Uterus (tissue), 4 donors: ENCODE results near the gene GRIK5. TPM values are rescaled to one million over a fixed set of nuclear protein-coding genes. Genes with fewer than 3 reads are reported as not detected.

Source experiments
- DNase-seq, 2 donors: peaks; one replicate each; pipeline ENCODE4 v3.0.0-alpha.2; 2019 to 2020
- H3K27ac ChIP-seq, 2 donors: fragments of 200-600 bp; sonication (generic); 1 replicate in 1 of 2; 2 replicates in 1 of 2; pipeline ENCODE4 v1.5.1; 2016 to 2018
- H3K27me3 ChIP-seq, 2 donors: fragments of 200-600 bp; sonication (generic); one replicate each; pipeline ENCODE4 v1.5.1; 2018 to 2019; ENCODE audit warnings: control low read depth in 1 of 2
- H3K36me3 ChIP-seq, 2 donors: fragments of 200-600 bp; sonication (generic); one replicate each; pipeline ENCODE4 v1.5.1; 2019; ENCODE audit warnings: control low read depth in 1 of 2
- H3K4me1 ChIP-seq, 2 donors: fragments of 200-600 bp; sonication (generic); one replicate each; pipeline ENCODE4 v1.5.1; 2018 to 2019; ENCODE audit warnings: control low read depth in 1 of 2
- H3K4me3 ChIP-seq, 2 donors: fragments of 200-600 bp; sonication (generic); 1 replicate in 1 of 2; 2 replicates in 1 of 2; pipeline ENCODE4 v1.5.1; 2018 to 2019; ENCODE audit warnings: mild to moderate bottlenecking in 1 of 2
- H3K9me3 ChIP-seq, 2 donors: fragments of 200-600 bp; sonication (generic); one replicate each; pipeline ENCODE4 v1.5.1; 2019; ENCODE audit warnings: control low read depth in 1 of 2
- POLR2A ChIP-seq, 2 donors: fragments of 450-650 bp; IDR thresholded peaks; one replicate each; pipeline ENCODE4 v1.6.1; 2016; ENCODE audit warnings: antibody characterized with exemption in 2 of 2, mild to moderate bottlenecking in 1 of 2, moderate library complexity in 1 of 2
- intact Hi-C: fragments of 100-400 bp; cut with DNase I; formaldehyde crosslinking; loops from one replicate; pipeline ENCODE4 v1.15.1; 2023; ENCODE audit warnings: low total_unique reads
- total RNA-seq, 4 donors: library from RNA; depleted of rRNA in 3 of 4; stranded (reverse); fragments of >200 nt in 3 of 4; gene quantifications; one replicate each; pipeline versions ENCODE4 v1.1.0 to v1.2.4, GENCODE V29; 2014 to 2023
- TF ChIP-seq, protein P1 (sequence below), 4 experiments: fragments of 200-600 bp in 2 of 4; fragments of 450-650 bp in 2 of 4; sonication (generic) in 2 of 4; IDR thresholded peaks; one replicate each; pipeline ENCODE4 v1.5.1; 2016 to 2019; ENCODE audit warnings: antibody characterized with exemption in 4 of 4, mild to moderate bottlenecking in 2 of 4, moderate library complexity in 1 of 4
- donor health status: DM: yes; HTN: yes; CAD: no.

GRIK5 gene
- total RNA-seq, 4 donors from 2014 or later = 5.6 to 17.8 (median 7.0) TPM; not detected in 1

- TF ChIP-seq, protein P1, sequence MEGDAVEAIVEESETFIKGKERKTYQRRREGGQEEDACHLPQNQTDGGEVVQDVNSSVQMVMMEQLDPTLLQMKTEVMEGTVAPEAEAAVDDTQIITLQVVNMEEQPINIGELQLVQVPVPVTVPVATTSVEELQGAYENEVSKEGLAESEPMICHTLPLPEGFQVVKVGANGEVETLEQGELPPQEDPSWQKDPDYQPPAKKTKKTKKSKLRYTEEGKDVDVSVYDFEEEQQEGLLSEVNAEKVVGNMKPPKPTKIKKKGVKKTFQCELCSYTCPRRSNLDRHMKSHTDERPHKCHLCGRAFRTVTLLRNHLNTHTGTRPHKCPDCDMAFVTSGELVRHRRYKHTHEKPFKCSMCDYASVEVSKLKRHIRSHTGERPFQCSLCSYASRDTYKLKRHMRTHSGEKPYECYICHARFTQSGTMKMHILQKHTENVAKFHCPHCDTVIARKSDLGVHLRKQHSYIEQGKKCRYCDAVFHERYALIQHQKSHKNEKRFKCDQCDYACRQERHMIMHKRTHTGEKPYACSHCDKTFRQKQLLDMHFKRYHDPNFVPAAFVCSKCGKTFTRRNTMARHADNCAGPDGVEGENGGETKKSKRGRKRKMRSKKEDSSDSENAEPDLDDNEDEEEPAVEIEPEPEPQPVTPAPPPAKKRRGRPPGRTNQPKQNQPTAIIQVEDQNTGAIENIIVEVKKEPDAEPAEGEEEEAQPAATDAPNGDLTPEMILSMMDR (IDR thresholded peaks at IDR 0.05) = no peak
- TF ChIP-seq POLR2A (IDR thresholded peaks at IDR 0.05) = no peak
- Histone ChIP-seq H3K9me3 (no peaks in the 10 kb centered on the region), H3K36me3 (no peaks in the 10 kb centered on the region), H3K27me3 (no peaks in the 10 kb centered on the region), H3K4me1 (no peaks in the 10 kb centered on the region), H3K4me3 (no peak overlapping the region), H3K27ac (no peak overlapping the region)
- DNase-seq = no peak
- intact Hi-C loops = no loop called here
These were observed 4.5 kb downstream of the GRIK5 start for GRCh38 chr19:42065511-42065910.

- H3K36me3 ChIP-seq = no peaks in the 10 kb centered on the region
- H3K27ac ChIP-seq = no peak overlapping the region
- no peaks in the 10 kb centered on the region for H3K9me3 ChIP-seq
- no peaks in the 10 kb centered on the region for H3K4me1 ChIP-seq
- intact Hi-C loops = no loop called here
- no peak for TF ChIP-seq POLR2A (IDR thresholded peaks at IDR 0.05)
- TF ChIP-seq, protein P1 (IDR thresholded peaks at IDR 0.05) = no peak
- no peak overlapping the region for H3K4me3 ChIP-seq
- DNase-seq = no peak
- H3K27me3 ChIP-seq = no peaks in the 10 kb centered on the region
These were observed 5.0 kb downstream of the GRIK5 start for GRCh38 chr19:42065051-42065450.

DNA sequence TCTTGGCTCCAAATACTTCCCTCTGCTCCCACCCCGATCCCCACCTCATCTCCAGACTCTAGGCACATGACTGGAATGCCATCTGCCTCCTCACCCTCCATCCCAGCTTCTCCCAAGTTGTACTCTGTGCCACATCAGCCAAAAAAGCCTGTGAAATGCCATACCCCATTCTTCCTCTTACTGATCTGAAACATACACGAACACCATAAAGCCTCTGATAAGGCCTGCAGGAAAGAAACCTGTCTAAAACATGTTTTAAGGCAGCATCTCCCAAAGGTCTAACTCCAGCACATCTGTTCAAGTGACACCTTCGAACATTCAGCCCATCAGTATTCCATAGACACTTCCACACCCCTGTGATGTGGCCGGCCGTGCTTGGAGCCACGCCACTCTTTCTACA is 5.6 kb downstream of the GRIK5 start:
- Histone ChIP-seq H3K4me1 (no peaks in the 10 kb centered on the region), H3K27me3 (no peaks in the 10 kb centered on the region), H3K4me3 (no peak overlapping the region), H3K9me3 (no peaks in the 10 kb centered on the region), H3K27ac (no peak overlapping the region), H3K36me3 (no peaks in the 10 kb centered on the region)
- DNase-seq = no peak
- TF ChIP-seq, protein P1 (IDR thresholded peaks at IDR 0.05) = no peak
- TF ChIP-seq POLR2A (IDR thresholded peaks at IDR 0.05) = no peak
- intact Hi-C loops = no loop called here

DNA sequence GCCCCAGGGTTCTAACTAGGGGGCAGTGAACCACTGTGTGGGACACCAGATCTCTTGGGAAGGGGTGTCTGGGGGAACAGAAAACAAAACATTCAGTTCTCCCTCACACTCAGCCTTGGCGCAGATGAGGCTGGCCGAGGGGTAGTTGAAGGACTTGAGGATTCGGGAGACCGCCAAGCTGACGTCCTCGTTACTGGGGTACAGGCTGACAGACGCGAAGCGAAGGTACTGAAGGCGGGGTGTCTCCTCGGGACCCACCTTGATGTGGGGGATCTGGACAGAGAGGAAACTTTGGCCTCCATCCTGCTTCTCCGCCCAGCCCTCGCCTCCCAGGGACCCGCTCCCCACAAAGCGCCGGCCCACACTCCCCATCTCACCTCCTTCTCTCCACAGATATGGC is 7.6 kb downstream of the GRIK5 start:
- intact Hi-C loops = no loop called here
- DNase-seq = no peak
- no peaks in the 10 kb centered on the region for H3K9me3 ChIP-seq
- no peaks in the 10 kb centered on the region for H3K27me3 ChIP-seq
- TF ChIP-seq POLR2A (IDR thresholded peaks at IDR 0.05) = no peak
- TF ChIP-seq, protein P1 (IDR thresholded peaks at IDR 0.05) = no peak
- H3K27ac ChIP-seq = no peak overlapping the region
- H3K36me3 ChIP-seq = no peaks in the 10 kb centered on the region
- H3K4me1 ChIP-seq = no peaks in the 10 kb centered on the region
- H3K4me3 ChIP-seq = no peak overlapping the region

- TF ChIP-seq POLR2A (IDR thresholded peaks at IDR 0.05) = no peak
- TF ChIP-seq, protein P1 (IDR thresholded peaks at IDR 0.05) = no peak
- Histone ChIP-seq H3K36me3 (no peaks in the 10 kb centered on the region), H3K27me3 (no peaks in the 10 kb centered on the region), H3K4me1 (no peaks in the 10 kb centered on the region), H3K27ac (no peak overlapping the region), H3K9me3 (no peaks in the 10 kb centered on the region), H3K4me3 (no peak overlapping the region)
- DNase-seq = no peak
- intact Hi-C loops = no loop called here
These were observed 9.9 kb downstream of the GRIK5 start for GRCh38 chr19:42060117-42060516.
